ENCODE data around the gene TIMM23. TPM values are rescaled to one million over a fixed set of nuclear protein-coding genes. Genes with fewer than 3 reads are reported as not detected.

Gene TIMM23
- total RNA-seq, 1 donor from 2014 or later = 93.2 TPM

GRCh38 chr10:46025406-46025805, 53.1 kb downstream of the TIMM23 start:
- no peaks in the 10 kb centered on the region for H3K36me3 ChIP-seq (ENCODE audit: insufficient read depth, low read length)
- no peak overlapping the region for H3K4me2 ChIP-seq (ENCODE audit: low read length)
- no peak overlapping the region for H3K4me3 ChIP-seq (ENCODE audit: insufficient read depth, low read depth, low read length)
- H4K20me1 ChIP-seq (ENCODE audit: insufficient read depth, low read length) = peaks cover 86% of the 10 kb centered on the region
- Mint-ChIP-seq H3K27me3 (ENCODE audit: low read depth, unreplicated experiment) (no peaks in the 10 kb centered on the region), H3K4me3 (ENCODE audit: unreplicated experiment) (no peak overlapping the region), H3K27ac (ENCODE audit: unreplicated experiment) (peak overlapping the region; percentile 13), H3K4me1 (ENCODE audit: low read depth, unreplicated experiment) (peaks cover 62% of the 10 kb centered on the region), H3K36me3 (ENCODE audit: low read depth, unreplicated experiment) (peaks cover 2% of the 10 kb centered on the region), H3K9me3 (ENCODE audit: unreplicated experiment) (no peaks in the 10 kb centered on the region)
- DNase-seq (ENCODE audit: low read depth) (no peak), FAIRE-seq (no peak)
- no peak for TF ChIP-seq EZH2 (IDR thresholded peaks at IDR 0.05; ENCODE audit: insufficient read depth, low read length)
- TF ChIP-seq CTCF (IDR thresholded peaks at IDR 0.05; ENCODE audit: insufficient read depth, low read depth, low read length) = no peak
- H3K27me3 ChIP-seq (ENCODE audit: insufficient read depth, low read length) = no peaks in the 10 kb centered on the region
- peak overlapping the region; percentile 4 for H3K9ac ChIP-seq (ENCODE audit: low read length)
- H3K27ac ChIP-seq (ENCODE audit: low read depth, low read length) = no peak overlapping the region
- H2AFZ ChIP-seq (ENCODE audit: low read depth, low read length) = no peak overlapping the region
- no peaks in the 10 kb centered on the region for H3K9me3 ChIP-seq (ENCODE audit: insufficient read depth, low read depth, low read length)
- peaks cover 98% of the 10 kb centered on the region for H3K79me2 ChIP-seq (ENCODE audit: insufficient read depth, low read length)
- H3K4me1 ChIP-seq (ENCODE audit: insufficient read depth, low read length) = peaks cover 48% of the 10 kb centered on the region

GRCh38 chr10:46026106-46026505, 53.8 kb downstream of the TIMM23 start:
- Histone ChIP-seq H3K27me3 (ENCODE audit: insufficient read depth, low read length) (no peaks in the 10 kb centered on the region), H3K4me2 (ENCODE audit: low read length) (no peak overlapping the region), H3K9ac (ENCODE audit: low read length) (peak overlapping the region; percentile 7), H3K36me3 (ENCODE audit: insufficient read depth, low read length) (no peaks in the 10 kb centered on the region), H3K4me3 (ENCODE audit: insufficient read depth, low read depth, low read length) (no peak overlapping the region), H2AFZ (ENCODE audit: low read depth, low read length) (no peak overlapping the region), H3K79me2 (ENCODE audit: insufficient read depth, low read length) (peaks cover 92% of the 10 kb centered on the region), H3K27ac (ENCODE audit: low read depth, low read length) (peak overlapping the region; percentile 13), H3K9me3 (ENCODE audit: insufficient read depth, low read depth, low read length) (no peaks in the 10 kb centered on the region), H3K4me1 (ENCODE audit: insufficient read depth, low read length) (peaks cover 48% of the 10 kb centered on the region), H4K20me1 (ENCODE audit: insufficient read depth, low read length) (peaks cover 79% of the 10 kb centered on the region)
- H3K27ac Mint-ChIP-seq (ENCODE audit: unreplicated experiment) = no peak overlapping the region
- TF ChIP-seq EZH2 (IDR thresholded peaks at IDR 0.05; ENCODE audit: insufficient read depth, low read length) = no peak
- no peak for TF ChIP-seq CTCF (IDR thresholded peaks at IDR 0.05; ENCODE audit: insufficient read depth, low read depth, low read length)
- H3K36me3 Mint-ChIP-seq (ENCODE audit: low read depth, unreplicated experiment) = peaks cover 2% of the 10 kb centered on the region
- peaks cover 56% of the 10 kb centered on the region for H3K4me1 Mint-ChIP-seq (ENCODE audit: low read depth, unreplicated experiment)
- no peaks in the 10 kb centered on the region for H3K27me3 Mint-ChIP-seq (ENCODE audit: low read depth, unreplicated experiment)
- H3K4me3 Mint-ChIP-seq (ENCODE audit: unreplicated experiment) = no peak overlapping the region
- DNase-seq (ENCODE audit: low read depth) (no peak), FAIRE-seq (no peak)
- H3K9me3 Mint-ChIP-seq (ENCODE audit: unreplicated experiment) = no peaks in the 10 kb centered on the region

- peaks cover 31% of the 10 kb centered on the region for H3K4me1 ChIP-seq (ENCODE audit: insufficient read depth, low read length)
- H3K4me3 ChIP-seq (ENCODE audit: insufficient read depth, low read depth, low read length) = peak overlapping the region; percentile 82
- no peaks in the 10 kb centered on the region for H3K27me3 ChIP-seq (ENCODE audit: insufficient read depth, low read length)
- peak overlapping the region; percentile 97 for H3K9ac ChIP-seq (ENCODE audit: low read length)
- no peaks in the 10 kb centered on the region for H3K9me3 ChIP-seq (ENCODE audit: insufficient read depth, low read depth, low read length)
- Mint-ChIP-seq H3K4me1 (ENCODE audit: low read depth, unreplicated experiment) (peaks cover 50% of the 10 kb centered on the region), H3K36me3 (ENCODE audit: low read depth, unreplicated experiment) (peaks cover 2% of the 10 kb centered on the region), H3K4me3 (ENCODE audit: unreplicated experiment) (peak overlapping the region; percentile 99), H3K9me3 (ENCODE audit: unreplicated experiment) (no peaks in the 10 kb centered on the region), H3K27ac (ENCODE audit: unreplicated experiment) (peak overlapping the region; percentile 3), H3K27me3 (ENCODE audit: low read depth, unreplicated experiment) (no peaks in the 10 kb centered on the region)
- DNase-seq (ENCODE audit: low read depth) (peak; percentile 70), FAIRE-seq (no peak)
- H3K27ac ChIP-seq (ENCODE audit: low read depth, low read length) = peak overlapping the region; percentile 93
- no peaks in the 10 kb centered on the region for H3K36me3 ChIP-seq (ENCODE audit: insufficient read depth, low read length)
- H2AFZ ChIP-seq (ENCODE audit: low read depth, low read length) = no peak overlapping the region
- peak overlapping the region; percentile 90 for H3K4me2 ChIP-seq (ENCODE audit: low read length)
- peaks cover 67% of the 10 kb centered on the region for H3K79me2 ChIP-seq (ENCODE audit: insufficient read depth, low read length)
- H4K20me1 ChIP-seq (ENCODE audit: insufficient read depth, low read length) = peaks cover 59% of the 10 kb centered on the region
- peak; percentile 68 for TF ChIP-seq CTCF (IDR thresholded peaks at IDR 0.05; ENCODE audit: insufficient read depth, low read depth, low read length)
- TF ChIP-seq EZH2 (IDR thresholded peaks at IDR 0.05; ENCODE audit: insufficient read depth, low read length) = no peak
Measured at GRCh38 chr10:46028584-46029460, 56.5 kb downstream of the TIMM23 start.

Data from astrocyte (in vitro differentiated cells and primary cell).